K562 (cell line): ENCODE measurements around the gene CD276. TPM values are rescaled to one million over a fixed set of nuclear protein-coding genes. Genes with fewer than 3 reads are reported as not detected.

Experiments
- ZBTB40 ChIP-seq, 2 experiments: fragments of 450-650 bp in 1 of 2; sonication (generic) in 1 of 2; formaldehyde crosslinking in 1 of 2; IDR thresholded peaks; 2 replicates each; pipeline versions ENCODE4 v1.7.1 to v1.9.0; 2016 to 2022; ENCODE audit warnings: inconsistent platforms in 1 of 2, mild to moderate bottlenecking in 1 of 2, missing genetic modification reagents in 1 of 2
- polyA plus RNA-seq, 8 experiments: library from polyadenylated mRNA; depleted of rRNA in 4 of 8; stranded (reverse) in 5 of 8; unstranded in 3 of 8; fragments of >200 nt; fragmentation: Nextera tagmentation in 2 of 8; fragmentation: Illumina TruSeq in 1 of 8; extraction: Ambion mirVana in 2 of 8; extraction: Trizol in 1 of 8; gene quantifications; 2 replicates each; pipeline versions ENCODE4 v1.2.1 to v1.2.3, GENCODE V29; 2011 to 2014; ENCODE audit warnings: inconsistent platforms in 1 of 8, missing spikeins in 1 of 8
- total RNA-seq, 7 experiments: library from RNA; depleted of rRNA in 6 of 7; stranded (reverse); fragments of >200 nt in 6 of 7; fragmentation: Illumina TruSeq in 2 of 7; extraction: Trizol in 2 of 7; gene quantifications; 2 replicates each; pipeline versions ENCODE4 v1.2.1 to v1.2.3, GENCODE V29; 2011 to 2021; ENCODE audit warnings: low replicate concordance in 1 of 7

CD276 gene
- total and polyA plus RNA-seq, 9 of the 15 experiments (the other 6 are each of a cell fraction or from before 2014, with no cell fraction given), result 0.11 to 3.6 (median 2.3) TPM

- no peak for TF ChIP-seq ZBTB40 (IDR thresholded peaks at IDR 0.05)
- no peak for TF ChIP-seq ZBTB40 (CRISPR knock-in tag; IDR thresholded peaks at IDR 0.05)
Measured at GRCh38 chr15:73710321-73710720, 26.1 kb downstream of the CD276 start (continued).
